Dermis microvascular lymphatic vessel endothelial cell (primary cell): Measurements from ENCODE around the gene ABCB9. TPM values are rescaled to one million over a fixed set of nuclear protein-coding genes. Genes with fewer than 3 reads are reported as not detected.

Experiments used
- total RNA-seq: library from RNA; depleted of rRNA; stranded (reverse); fragments of >200 nt; gene quantifications from 2 replicates; pipeline ENCODE4 v1.2.1, GENCODE V29; 2014

Gene ABCB9
- total RNA-seq, 1 donor from 2014 or later: 4.5 TPM

Other genes starting within 250 kb of the ABCB9 start
- gene HCAR3, start 249.7 kb downstream of the ABCB9 start, total RNA-seq: not detected in 2 replicates
- gene HCAR1, start 235.6 kb downstream of the ABCB9 start, total RNA-seq: 0.13 TPM in 1 of 2 replicates, not detected in the other
- gene DENR, start 213.6 kb downstream of the ABCB9 start, total RNA-seq: 23.8 and 30.7 TPM in 2 replicates
- 0.13 and 0.25 TPM in 2 replicates for gene CCDC62, start 191.9 kb downstream of the ABCB9 start, total RNA-seq
- 39.7 and 47.2 TPM in 2 replicates for gene HIP1R, start 131.0 kb downstream of the ABCB9 start, total RNA-seq
- gene VPS37B, start 70.3 kb downstream of the ABCB9 start, total RNA-seq: 10.5 and 16.6 TPM in 2 replicates
- gene OGFOD2, start 8.8 kb upstream of the ABCB9 start, total RNA-seq: 7.6 and 9.1 TPM in 2 replicates
- 133 and 149 TPM in 2 replicates for gene ARL6IP4, start 14.2 kb upstream of the ABCB9 start, total RNA-seq
- 4.0 and 4.6 TPM in 2 replicates for gene PITPNM2, start 184.6 kb upstream of the ABCB9 start, total RNA-seq